ENCODE measurements around the gene ADAMTS9.

GRCh38 chr3:64612916-64613526 lies 74.8 kb downstream of the ADAMTS9 start:
- no peak for TF ChIP-seq POLR2A (IDR thresholded peaks at IDR 0.05; ENCODE audit: low read depth, low read length)
- no peak for TF ChIP-seq POLR2AphosphoS5 (IDR thresholded peaks at IDR 0.05; ENCODE audit: low read depth, low read length)
- TF ChIP-seq SPI1 (IDR thresholded peaks at IDR 0.05; ENCODE audit: low read depth, low read length), result no peak
- TF ChIP-seq PAX5 (IDR thresholded peaks at IDR 0.05; ENCODE audit: insufficient read depth, low read length, severe bottlenecking), result no peak
- no peak for TF ChIP-seq TAF1 (IDR thresholded peaks at IDR 0.05; ENCODE audit: low read depth, low read length)
